GM18870 (cell line): Measurements from ENCODE around the gene FBXO8.

Experiments
- ATAC-seq: cut with Tn5 transposase; IDR thresholded peaks from one replicate; pipeline ENCODE4 v1.9.1; 2021; ENCODE audit warnings: moderate library complexity; ENCODE audit not compliant: unreplicated experiment

FBXO8 gene

DNA sequence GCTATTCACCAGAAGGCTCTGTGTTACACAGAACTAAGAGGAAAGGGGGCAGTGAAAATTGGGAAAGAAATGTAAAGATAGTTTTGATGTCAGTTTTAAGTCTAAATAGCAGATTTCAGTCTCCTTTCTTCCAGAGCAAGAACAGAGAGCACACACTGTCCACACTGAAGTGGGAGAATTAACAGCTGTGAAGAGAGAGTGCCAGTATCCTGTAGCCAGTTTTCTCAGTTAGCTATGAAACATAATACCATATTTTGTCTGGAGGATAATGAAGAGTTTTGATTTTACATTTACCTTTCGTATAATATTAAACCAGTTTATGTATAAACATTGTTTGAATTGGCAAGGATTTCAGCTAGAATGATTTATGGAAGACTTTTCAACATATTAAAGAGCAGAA, 35.1 kb downstream of the FBXO8 start:
- ATAC-seq: no peak

DNA sequence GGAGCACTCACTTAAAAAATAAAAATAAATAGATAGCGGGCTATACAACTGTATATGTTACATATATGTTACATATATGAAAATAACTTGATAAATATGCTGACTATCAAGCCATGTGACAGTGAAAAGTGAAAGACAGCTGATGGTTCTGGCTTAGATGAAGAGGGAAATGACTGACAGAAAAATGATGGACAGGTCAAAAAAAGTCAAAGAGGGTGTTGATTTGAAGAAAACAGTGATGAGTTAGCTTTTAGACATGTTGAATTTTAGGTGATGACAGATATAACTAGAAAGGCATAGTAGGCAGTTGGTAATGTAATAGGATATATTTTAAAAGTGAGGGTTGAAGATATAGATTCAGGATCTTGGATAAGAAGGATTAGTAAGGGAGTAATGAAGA, 37.8 kb downstream of the FBXO8 start:
- ATAC-seq: no peak

DNA sequence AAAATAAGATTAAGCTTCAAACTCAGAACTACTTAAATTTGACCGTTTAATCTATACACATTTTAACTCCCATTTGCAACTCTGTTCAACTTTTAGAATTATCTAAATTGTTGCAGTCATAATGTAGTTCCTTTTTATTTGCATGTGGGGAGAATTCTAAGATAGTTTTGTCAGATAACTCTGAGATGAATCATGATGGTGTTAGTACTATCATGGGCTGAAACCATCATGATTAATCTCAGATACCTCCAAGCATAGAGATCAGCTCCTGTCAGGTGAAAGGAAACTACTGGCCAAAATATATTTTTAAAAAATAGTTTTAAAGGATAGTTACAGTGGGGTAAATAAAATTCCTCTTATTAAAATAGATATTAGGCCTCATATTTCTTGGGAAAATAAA, 39.0 kb downstream of the FBXO8 start:
- peak; percentile 64 for ATAC-seq

DNA sequence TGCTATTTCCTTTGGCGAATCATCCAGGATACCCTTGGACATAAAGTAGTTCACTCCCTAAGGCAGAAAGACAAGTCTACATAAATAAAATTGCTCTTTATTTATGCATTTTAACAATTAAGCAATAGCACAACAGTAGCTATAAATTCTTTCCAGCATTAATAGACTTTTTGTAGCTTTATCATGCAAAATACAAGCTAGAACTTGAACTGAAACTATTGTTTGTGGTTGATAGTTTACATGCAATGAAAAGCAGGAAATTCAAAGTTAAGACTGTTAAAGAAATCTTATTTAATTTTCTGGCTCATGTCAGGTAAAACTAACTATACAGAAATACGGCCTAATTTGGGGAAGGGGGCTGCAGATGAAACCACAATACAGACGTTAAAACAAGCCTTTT, 42.3 kb downstream of the FBXO8 start:
- no peak for ATAC-seq

DNA sequence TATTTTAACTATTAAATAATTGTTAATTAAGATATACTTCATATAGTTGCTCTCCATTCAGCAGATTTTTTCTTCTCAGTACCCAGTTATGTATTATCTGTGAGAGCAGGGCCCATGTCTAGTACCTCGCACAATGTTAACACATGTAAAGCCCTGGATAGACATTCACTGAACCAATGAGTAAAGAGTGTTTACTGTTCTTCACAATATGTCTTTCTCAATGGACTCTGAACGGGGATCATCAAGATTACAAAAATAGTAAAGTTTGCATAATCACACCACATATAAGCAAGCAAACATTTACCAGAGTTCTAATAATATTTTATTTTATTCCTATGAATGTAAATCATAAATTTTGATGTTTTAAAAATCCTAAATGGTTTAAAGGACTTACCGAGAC, 47.1 kb downstream of the FBXO8 start:
- ATAC-seq: no peak

DNA sequence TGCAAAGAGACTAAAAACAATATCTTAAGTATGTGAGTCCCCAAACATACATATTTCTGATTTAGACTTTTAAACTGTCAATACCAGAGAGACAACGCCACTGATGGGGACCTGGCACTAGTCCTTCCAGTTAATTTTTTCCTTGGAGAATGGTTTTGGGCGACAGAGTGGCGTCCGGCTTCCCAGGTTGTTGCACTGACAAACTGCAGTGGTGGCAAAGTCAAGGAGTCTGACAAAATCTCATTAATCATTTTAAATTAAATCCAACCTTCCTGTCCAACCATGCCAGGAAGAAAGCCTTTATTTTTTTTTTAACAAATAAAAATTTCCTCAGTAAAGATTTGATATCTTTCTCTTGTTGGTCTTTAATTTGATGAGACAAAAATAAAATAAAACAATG, 52.8 kb downstream of the FBXO8 start:
- no peak for ATAC-seq

DNA sequence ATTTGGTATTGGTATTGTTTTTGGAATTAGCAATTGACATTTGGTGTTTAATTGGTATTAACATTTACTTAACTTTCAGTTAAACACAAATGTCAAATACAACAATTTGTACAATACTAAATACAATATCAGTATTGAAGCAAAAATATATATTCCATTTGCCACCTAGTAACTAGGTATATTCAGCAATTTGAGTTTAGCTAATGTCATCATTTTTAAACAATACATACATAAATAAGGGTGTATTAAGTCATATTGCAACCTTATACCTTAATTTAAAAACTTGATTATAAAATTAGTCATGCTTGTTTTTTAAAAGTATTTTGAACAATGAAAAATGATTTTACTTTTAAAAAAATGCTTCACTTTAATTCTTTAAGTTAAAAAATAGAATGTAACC, 53.3 kb downstream of the FBXO8 start:
- no peak for ATAC-seq

DNA sequence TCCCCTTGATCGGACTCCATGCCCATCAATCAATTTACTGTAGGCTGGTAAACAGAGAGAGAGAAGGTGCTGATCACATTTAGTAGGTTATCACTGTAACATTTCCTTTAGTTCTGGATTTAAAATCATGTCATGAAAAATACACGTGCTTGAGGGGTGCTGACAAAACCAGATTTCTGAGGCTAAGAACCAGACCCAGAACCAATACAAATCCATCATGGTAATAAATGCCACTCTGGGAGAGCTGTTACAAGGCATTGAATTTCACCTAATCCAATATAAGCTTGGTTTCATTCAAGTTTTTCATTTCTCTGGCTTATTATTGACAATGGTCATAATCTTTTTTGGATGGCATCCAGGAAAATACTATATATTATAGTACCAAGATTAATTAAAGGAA, 54.5 kb downstream of the FBXO8 start:
- ATAC-seq: no peak

DNA sequence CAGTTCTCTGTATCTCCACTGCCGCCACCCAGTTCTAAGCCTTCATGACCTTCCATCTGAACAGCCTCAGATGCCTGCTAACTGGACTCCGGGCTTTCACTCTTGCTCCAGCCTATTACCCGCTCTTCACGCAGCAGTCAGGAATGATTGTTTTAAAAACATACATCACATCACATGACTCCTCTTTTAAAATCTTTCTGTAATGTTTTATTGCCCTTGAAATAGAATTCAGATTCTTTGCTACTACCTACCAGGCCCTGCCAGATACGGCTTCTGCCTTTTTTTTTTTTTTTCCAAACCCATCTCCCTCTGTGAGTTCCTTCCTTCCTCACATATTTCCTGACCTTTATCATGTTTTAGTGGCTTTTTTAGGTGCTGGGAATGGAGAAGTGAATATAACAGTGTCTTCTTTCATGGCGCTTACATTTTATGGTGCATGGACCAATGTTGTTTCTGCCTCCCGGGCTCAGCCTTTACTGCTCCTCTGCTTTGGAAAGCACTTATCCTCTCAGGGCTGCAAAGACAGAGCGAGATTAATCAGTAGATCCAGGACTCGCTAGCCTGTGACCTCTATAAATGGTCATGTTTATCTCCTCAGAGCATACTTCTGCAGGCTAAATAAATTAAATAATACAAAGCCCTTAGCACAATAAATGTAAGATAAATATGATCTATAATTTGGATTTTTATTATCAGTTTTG, 58.0 kb downstream of the FBXO8 start:
- ATAC-seq: no peak

DNA sequence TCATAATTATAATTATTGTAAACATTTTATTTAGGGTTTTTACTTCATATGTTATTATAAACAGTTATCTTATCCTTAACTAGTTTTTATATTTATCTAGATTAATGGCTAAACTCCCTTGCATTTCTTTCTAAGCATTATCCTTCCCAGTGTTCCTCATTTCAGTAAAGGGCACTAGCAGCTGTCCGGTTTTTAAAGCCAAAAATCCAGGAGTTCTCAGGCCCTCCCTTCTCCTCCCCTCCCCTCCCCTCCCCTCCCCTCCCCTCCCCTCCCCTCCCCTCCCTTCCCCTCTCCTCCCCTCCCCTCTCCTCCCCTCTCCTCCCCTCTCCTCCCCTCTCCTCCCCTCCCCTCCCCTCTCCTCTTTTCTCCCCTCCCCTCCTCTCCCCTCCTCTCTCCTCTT, 58.9 kb downstream of the FBXO8 start:
- no peak for ATAC-seq

DNA sequence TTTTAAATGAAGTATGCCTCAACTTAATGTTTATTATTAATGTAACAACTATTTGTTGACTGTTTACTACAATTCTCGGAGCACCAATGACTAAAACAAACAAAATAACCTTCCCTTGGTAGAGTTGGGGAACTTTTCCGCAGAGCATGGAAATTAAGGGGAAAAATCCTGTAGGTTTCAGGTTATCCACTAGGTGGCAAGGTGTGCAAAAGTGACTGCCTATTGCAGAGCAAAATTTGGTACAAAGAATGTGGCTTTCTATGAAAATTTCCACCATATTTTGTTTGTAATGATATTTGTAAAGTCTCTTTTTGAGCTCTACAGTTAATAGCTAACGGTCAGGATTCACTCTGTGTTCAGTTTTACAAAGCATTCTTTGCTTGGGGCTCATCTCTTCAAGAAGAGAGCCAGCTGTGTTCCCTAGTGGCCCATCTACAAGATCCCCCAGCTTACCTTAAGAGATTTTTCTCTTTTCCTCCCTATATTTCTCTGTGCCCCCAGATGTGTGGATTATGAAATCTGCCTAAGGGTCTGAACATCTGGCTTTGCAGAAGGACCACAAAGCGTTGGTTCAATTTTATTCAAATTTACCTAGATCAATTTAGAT, 61.1 kb downstream of the FBXO8 start:
- peak; percentile 77 for ATAC-seq

DNA sequence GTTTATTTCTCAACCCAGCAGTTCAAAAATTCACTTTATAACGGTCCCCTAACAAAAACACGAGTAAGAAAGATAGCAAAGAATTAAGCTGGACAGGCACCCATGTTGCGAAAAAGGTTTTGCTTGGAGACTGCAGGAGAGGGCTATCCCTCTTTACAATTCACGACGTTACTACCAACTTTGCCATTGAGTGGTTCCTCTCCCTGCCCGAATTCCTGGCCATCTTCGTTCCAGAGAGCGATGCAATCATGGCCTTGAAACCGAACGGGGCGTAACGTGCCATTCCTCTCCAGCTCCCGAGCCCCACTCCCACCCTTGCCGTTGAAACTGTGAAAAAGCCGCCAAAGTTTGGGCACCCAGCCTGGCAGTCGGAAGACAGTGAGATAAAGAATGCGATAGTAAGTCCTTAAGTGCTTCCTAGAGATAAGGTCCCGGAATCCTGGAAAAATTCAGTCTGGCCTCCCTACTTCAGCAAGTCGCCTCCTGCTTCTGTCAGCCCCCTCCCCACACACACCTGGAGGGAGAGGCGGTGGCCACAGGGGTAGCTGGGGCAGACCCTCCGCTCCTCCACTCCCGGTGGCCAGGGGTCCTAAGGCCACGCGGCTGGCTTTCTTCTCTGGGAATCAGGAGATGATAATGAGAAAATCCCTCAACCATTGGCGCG, 65.2 kb downstream of the FBXO8 start:
- no peak for ATAC-seq

DNA sequence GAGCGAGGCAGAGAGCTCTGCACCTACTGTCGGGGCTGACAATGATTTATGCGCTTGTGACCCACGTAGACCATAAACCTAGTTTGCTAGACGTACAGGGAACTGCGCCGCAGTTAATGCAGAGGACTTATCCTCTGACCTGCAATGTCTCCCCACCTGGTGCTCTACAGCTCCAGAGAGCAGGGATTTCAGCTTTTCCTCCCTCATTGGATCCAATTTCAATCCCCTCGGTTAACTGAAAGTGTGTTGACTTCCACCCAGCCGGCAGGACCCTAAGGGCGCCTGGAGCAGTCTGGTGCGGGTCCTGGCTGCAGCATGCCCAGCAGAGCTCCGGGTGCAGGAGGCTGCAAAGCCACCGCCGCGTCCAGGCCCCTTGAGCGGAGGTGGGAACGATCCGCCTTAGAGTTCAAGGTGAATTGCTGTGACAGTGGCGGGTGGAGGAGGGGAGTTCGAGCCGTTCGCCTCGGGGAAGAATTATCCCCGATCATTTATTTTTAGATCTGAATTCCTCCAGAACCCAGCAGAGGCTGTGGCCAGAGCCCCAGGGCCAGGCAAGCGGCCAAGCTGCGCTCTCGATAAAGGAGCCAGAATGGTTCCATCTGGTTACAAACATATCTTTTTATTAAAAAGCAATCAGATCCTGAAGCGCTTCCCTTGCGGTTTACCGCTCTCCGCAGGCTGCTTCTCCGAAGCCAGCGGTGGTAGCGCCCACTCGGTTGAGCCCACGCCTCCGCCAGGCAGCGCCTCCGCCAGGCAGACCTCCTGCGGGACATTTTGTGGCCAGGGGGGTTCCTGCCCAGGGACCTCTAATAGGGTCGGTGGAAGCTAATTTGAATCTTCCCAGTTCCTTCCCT, 66.0 kb downstream of the FBXO8 start:
- ATAC-seq: no peak

DNA sequence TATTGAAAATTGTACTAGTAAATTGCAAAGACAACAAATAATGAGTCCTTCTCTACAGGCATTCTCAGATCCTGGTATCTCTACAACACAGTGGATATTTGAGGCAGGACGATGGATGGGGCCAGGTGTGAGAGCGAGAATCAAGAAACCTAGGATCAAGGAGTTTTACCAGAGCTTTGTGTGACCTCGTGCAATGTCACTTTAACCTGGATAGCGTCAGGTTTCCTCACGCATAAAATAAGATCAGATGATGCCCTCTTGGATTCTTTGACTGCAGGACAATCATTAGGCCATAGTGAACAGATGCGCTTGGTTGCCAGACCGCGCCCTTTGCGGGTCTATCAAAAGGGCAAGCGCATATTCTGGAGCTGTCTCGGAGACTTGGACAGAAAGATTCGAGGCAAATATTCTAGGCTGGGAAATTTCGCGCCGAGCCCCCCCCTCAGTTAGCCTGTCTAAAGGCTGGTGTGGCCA, 66.6 kb downstream of the FBXO8 start:
- no peak for ATAC-seq

DNA sequence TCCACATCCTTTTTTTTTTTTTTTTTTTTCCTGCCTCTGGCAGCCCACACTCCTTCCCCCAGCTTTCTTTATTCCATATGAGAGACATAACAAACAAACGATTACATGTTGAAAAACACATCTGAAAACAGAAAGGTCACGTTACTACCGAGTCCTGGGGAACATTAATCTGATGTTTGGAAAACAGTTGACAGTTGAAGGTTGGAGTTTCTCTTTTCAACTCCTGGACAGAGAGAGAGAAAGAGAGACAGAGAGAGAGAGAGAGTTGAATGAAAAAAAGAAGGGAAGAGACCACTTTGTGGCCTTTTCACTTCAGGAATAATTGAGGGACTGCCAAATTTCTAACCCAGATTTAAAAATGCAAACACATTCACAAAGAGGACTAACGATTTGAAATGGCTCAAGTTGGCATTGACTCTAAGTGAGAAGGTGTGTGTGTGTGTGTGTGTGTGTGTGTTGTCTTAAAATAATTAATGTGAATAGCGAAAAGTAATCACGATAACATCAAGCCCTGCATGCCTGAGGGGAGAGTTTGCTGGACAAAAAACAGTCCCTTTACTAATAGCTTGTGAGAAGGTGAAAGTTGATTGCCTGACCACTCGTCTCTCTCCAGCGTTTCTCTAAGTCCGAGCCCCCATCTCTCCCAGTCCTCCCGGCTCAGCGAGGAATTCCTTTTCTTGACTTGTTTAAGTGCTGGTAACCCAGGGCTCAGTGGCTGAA, 67.3 kb downstream of the FBXO8 start:
- ATAC-seq: no peak

DNA sequence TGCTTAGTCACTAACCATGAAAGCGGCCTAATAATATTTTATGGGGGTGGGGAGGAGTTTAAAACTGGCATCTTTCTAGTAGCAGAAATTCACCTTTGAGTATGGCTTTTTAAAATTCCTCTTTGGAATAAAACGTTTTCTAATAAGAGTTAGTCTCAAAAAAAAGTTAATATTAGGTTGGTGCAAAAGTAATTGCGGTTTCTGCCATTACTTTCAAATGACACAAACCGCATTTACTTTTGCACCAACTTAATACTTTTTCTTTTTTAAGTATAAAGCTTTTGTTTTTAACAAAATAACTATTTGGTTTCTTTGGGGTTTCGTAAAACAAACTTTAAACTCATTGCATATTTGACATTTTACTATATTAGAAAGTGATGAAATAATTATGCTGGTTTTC, 68.4 kb downstream of the FBXO8 start:
- ATAC-seq: no peak

DNA sequence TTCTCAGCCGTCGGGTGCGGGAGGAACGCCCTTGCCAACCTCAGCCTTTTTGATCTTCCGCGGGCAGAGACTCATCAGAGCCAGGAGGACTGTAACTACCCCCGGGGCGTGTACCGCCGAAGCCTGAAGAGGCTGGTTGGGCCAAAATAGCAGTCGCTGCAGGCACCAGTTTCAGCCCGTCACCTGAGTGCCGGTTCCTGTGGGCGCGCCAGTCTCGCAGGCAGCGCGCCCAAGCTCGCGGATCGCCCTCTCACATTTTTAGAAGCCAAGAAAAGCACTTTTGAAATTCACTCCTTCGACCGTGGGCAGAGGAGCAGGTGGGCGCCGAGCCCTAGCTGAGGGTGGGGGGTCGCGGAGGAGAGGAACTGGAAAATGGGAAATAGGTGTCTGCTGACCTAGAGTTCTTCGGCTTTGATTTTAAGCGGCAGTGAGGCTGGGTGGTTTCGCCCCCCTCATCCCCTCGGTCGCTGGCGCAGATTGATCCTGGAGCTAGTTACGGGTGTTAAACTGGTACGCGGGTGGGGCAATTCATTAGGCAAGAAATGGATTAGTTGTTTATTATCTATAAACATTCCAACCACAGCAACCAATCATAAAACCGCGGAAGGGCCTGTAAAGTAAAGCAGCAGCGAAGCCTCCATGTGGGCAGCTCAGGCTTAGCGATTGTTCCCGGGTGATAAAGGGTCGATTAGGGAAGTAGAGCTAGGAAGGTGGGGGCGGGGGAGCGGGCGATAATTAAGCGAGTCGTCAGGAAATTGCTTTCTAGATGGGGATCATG, 69.2 kb downstream of the FBXO8 start:
- ATAC-seq: no peak

DNA sequence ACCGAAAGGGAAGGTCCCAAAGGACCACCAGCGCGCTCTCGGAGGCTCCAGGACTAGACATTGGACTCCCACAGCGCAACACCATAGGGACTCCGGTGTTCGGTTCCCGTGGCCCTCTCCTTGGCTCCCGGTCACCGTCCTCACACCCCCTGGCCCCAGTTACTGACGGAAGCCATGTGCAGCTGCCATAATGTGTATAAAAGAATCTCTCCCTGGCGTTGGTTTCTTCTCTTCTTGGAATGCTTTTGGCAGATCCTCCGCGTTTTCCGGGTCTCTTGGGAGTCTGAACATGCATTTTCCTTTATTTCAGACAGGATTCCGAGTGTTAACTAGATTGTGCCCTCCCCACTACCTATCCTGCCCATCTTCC, 69.8 kb downstream of the FBXO8 start:
- ATAC-seq: no peak

DNA sequence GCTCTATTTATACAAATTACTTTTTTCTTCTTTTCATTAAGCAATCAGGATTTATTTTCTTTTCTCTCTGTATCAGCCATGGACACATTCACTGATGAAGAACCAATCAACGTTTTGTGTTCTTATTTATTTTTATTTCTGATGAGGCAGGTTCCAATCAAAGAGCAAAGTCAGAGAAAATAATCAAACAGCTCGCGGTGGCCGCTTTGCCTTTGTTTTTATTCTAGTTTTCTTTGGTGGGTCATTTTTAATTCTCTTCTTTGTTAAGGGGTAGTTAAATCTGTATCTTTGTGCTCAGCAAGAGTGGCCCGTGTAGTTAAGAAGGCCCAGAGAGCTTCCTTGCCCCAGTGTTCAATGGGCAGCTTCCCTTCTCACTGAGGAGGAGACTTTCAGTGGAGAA, 71.4 kb downstream of the FBXO8 start:
- no peak for ATAC-seq

DNA sequence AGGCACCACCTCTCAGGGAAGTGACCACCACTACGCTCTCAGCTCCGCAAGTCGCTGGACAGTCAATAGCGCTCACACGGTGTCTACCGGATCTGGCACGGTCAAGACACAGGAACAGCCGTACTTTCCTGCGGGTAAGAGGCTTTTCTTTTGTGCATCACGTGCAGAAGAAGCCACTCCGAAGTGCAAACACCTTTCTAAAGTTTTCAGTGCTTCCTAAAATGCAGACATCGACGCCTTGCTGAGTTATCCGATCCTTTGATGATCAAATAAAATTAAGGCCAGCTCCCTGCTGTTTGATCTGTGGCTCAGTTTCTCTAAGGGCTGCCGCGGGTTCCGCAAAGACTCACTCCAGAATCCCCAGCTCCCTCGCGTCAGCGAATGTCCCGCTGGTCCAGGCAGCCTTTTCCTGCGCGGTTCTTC, 71.8 kb downstream of the FBXO8 start:
- ATAC-seq: no peak
